Upper lobe of right lung (tissue), 1 donor: Measurements from ENCODE around the gene FXYD6. TPM values are rescaled to one million over a fixed set of nuclear protein-coding genes. Genes with fewer than 3 reads are reported as not detected.

Experiments
- ATAC-seq: fragments of 200-7000 bp; cut with Tn5 transposase; one replicate; pipeline ENCODE4 v1.9.1; 2020; ENCODE audit warnings: mild to moderate bottlenecking, moderate library complexity
- DNase-seq: peaks from one replicate; pipeline ENCODE4 v3.0.0-alpha.2; 2020
- H3K27ac ChIP-seq: fragments of 200-600 bp; one replicate; pipeline ENCODE4 v1.8.0; 2022
- H3K27me3 ChIP-seq: fragments of 200-600 bp; one replicate; pipeline ENCODE4 v1.8.0; 2022; ENCODE audit warnings: mild to moderate bottlenecking
- H3K36me3 ChIP-seq: fragments of 200-600 bp; one replicate; pipeline ENCODE4 v1.8.0; 2022
- H3K4me1 ChIP-seq: fragments of 200-600 bp; one replicate; pipeline ENCODE4 v1.8.0; 2022
- H3K4me3 ChIP-seq: fragments of 200-600 bp; one replicate; pipeline ENCODE4 v1.8.0; 2022; ENCODE audit warnings: mild to moderate bottlenecking
- H3K9me3 ChIP-seq: fragments of 200-600 bp; one replicate; pipeline ENCODE4 v1.8.0; 2022
- CTCF ChIP-seq: fragments of 200-600 bp; IDR thresholded peaks from one replicate; pipeline ENCODE4 v1.8.0; 2022; ENCODE audit warnings: antibody characterized with exemption
- intact Hi-C: fragments of 100-400 bp; cut with DNase I; formaldehyde crosslinking; loops from one replicate; pipeline ENCODE4 v1.11.0; 2022
- total RNA-seq: library from RNA; stranded (reverse); fragmentation: NEBNext Ultra II Directional; extraction: Animal tissue kit (Norgen Biotek cat#: 25700); gene quantifications from one replicate; pipeline ENCODE4 v1.2.1, GENCODE V29; 2021
- donor health status: DM: no; HTN: yes; CAD: no; lungs with severe emphysema.

Gene FXYD6
- total RNA-seq, 1 donor from 2014 or later = 59.0 TPM

GRCh38 chr11:117863383-117863782 is 13.1 kb downstream of the FXYD6 start:
- peaks cover 25% of the 10 kb centered on the region for H3K4me1 ChIP-seq
- DNase-seq = no peak
- H3K27me3 ChIP-seq = no peaks in the 10 kb centered on the region
- H3K27ac ChIP-seq = no peak overlapping the region
- intact Hi-C loops = no loop called here
- H3K4me3 ChIP-seq = no peak overlapping the region
- no peak for TF ChIP-seq CTCF
- no peaks in the 10 kb centered on the region for H3K9me3 ChIP-seq
- H3K36me3 ChIP-seq = no peaks in the 10 kb centered on the region
- no peak for ATAC-seq

- ATAC-seq (no peak), DNase-seq (no peak)
- no peak for TF ChIP-seq CTCF
- intact Hi-C loops = no loop called here
- no peaks in the 10 kb centered on the region for H3K9me3 ChIP-seq
- peaks cover 25% of the 10 kb centered on the region for H3K4me1 ChIP-seq
- H3K27me3 ChIP-seq = no peaks in the 10 kb centered on the region
- H3K36me3 ChIP-seq = no peaks in the 10 kb centered on the region
- H3K4me3 ChIP-seq = no peak overlapping the region
- peak overlapping the region; percentile 72 for H3K27ac ChIP-seq
Measured at GRCh38 chr11:117862753-117863152, 13.7 kb downstream of the FXYD6 start.

- Histone ChIP-seq H3K9me3 (no peaks in the 10 kb centered on the region), H3K36me3 (no peaks in the 10 kb centered on the region), H3K4me3 (no peak overlapping the region), H3K4me1 (peaks cover 25% of the 10 kb centered on the region), H3K27me3 (no peaks in the 10 kb centered on the region), H3K27ac (peak overlapping the region; percentile 72)
- DNase-seq (no peak), ATAC-seq (peak; percentile 6)
- no peak for TF ChIP-seq CTCF
- intact Hi-C loops = no loop called here
Measured at GRCh38 chr11:117862019-117862725, 14.3 kb downstream of the FXYD6 start.

DNA sequence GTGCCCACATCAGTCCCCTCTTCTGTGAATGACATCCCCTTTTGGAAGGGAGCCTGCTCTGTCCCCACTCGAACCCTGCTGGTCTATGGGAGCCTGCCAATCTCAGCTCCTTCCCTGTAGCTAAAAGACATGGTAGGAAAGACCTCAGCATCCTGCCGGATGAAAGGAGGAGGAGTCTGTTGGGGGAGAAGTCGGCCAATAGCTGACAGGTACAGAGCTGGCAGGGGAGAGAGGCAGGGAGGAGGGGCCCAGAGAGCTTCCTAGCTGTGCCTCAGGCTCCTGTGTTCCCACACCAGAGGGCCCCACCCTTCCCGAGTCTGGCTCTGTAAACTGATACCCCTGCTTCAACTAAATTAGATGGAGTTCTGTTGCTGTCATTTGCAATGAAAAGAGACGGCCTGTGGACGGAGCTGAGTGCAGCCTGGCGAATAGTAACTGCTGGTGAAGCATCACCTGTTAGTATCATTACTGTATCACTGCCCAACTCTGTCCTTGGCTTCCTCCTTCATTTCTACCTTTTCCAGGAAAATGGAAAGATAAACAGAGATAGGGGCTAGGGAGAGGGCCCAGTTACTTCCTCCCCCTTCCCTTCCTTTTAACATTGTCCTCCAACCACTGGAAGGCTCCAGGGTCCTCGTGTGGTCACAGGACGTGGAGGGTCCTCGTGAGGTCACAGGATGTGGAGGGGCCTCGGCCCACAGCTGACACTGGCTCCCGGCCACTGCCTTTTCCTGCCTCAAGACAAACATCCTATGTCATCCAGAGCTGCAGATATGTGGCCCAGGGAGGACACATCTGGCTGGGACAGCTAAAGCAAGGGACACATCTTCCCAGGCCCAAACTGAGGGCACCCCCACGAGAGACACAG is 15.1 kb downstream of the FXYD6 start:
- Histone ChIP-seq H3K27ac (peak overlapping the region; percentile 72), H3K4me3 (no peak overlapping the region), H3K27me3 (no peaks in the 10 kb centered on the region), H3K4me1 (peaks cover 29% of the 10 kb centered on the region), H3K36me3 (no peaks in the 10 kb centered on the region), H3K9me3 (no peaks in the 10 kb centered on the region)
- TF ChIP-seq CTCF = no peak
- DNase-seq = no peak
- intact Hi-C loops = no loop called here
- ATAC-seq = peak; percentile 65

DNA sequence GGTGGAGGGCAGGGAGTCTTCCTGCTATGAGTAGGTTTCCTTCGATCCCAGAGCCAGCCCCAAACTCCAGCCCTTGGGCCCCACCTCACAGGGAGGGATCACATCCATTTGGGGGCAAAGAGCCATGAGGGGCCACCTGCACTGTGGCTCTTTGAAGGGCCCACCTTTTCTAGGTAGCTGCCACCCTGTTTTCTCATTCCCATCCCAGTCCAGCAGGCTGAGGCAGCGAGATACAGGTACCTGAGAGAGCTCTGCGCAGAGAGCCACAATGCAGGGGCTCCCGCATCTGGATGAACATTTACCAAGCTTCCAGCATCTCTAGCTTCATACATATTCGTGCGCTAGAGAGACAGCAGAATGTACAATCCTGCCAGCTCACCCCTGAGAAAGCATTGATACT is 16.3 kb downstream of the FXYD6 start:
- no peaks in the 10 kb centered on the region for H3K9me3 ChIP-seq
- H3K27ac ChIP-seq = no peak overlapping the region

More for the DNA sequence above, 16.3 kb downstream of the FXYD6 start:
- no peak for TF ChIP-seq CTCF
- intact Hi-C loops = no loop called here
- H3K4me3 ChIP-seq = no peak overlapping the region
- H3K36me3 ChIP-seq = no peaks in the 10 kb centered on the region
- no peaks in the 10 kb centered on the region for H3K27me3 ChIP-seq
- peaks cover 31% of the 10 kb centered on the region for H3K4me1 ChIP-seq
- ATAC-seq (no peak), DNase-seq (no peak)
